ENCODE results near the gene DNM1. TPM values are rescaled to one million over a fixed set of nuclear protein-coding genes. Genes with fewer than 3 reads are reported as not detected.

DNM1 gene
- total and polyA plus RNA-seq, 4 donors = 0.29 to 5.9 (median 1.1) TPM

DNA sequence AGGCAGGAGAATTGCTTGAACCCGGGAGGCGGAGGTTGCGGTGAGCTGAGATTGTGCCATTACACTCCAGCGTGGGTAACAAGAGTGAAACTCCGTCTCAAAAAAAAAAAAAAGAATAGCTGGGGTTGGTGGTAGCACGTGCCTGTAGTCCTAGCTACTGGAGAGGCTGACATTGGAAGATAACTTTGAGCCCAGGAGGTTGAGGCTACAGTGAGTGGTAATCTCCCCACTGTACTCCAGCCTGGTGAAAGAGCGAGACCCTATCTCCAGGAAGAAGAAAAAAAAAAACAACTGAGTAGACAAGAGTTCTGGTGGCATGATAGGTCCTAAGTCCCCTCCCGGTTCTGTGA is 46.4 kb downstream of the DNM1 start (continued):
- TF ChIP-seq, protein P1, sequence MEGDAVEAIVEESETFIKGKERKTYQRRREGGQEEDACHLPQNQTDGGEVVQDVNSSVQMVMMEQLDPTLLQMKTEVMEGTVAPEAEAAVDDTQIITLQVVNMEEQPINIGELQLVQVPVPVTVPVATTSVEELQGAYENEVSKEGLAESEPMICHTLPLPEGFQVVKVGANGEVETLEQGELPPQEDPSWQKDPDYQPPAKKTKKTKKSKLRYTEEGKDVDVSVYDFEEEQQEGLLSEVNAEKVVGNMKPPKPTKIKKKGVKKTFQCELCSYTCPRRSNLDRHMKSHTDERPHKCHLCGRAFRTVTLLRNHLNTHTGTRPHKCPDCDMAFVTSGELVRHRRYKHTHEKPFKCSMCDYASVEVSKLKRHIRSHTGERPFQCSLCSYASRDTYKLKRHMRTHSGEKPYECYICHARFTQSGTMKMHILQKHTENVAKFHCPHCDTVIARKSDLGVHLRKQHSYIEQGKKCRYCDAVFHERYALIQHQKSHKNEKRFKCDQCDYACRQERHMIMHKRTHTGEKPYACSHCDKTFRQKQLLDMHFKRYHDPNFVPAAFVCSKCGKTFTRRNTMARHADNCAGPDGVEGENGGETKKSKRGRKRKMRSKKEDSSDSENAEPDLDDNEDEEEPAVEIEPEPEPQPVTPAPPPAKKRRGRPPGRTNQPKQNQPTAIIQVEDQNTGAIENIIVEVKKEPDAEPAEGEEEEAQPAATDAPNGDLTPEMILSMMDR (IDR thresholded peaks at IDR 0.05; ENCODE audit: low read depth, low read length, missing input control) = no peak
- TF ChIP-seq YY1 (IDR thresholded peaks at IDR 0.05) = no peak
- no peak for TF ChIP-seq MAX (IDR thresholded peaks at IDR 0.05)
- no peak for TF ChIP-seq RXRA (IDR thresholded peaks at IDR 0.05)
- no peak for TF ChIP-seq EGR1 (IDR thresholded peaks at IDR 0.05; ENCODE audit: low read depth in 2 of 2)
- TF ChIP-seq FOXA1 (IDR thresholded peaks at IDR 0.05) = no peak
- no peak for TF ChIP-seq SP1 (IDR thresholded peaks at IDR 0.05)
- TF ChIP-seq HNF4G (IDR thresholded peaks at IDR 0.05) = no peak

GRCh38 chr9:128249908-128250838 is 47.0 kb downstream of the DNM1 start:
- H3K9me3 ChIP-seq (ENCODE audit: control insufficient read depth in 4 of 4, low read length in 3 of 4) = no peaks in the 10 kb centered on the region
- DNase-seq (ENCODE audit: low spot score) = peak; percentile 99
- TF ChIP-seq TAF1 (conservative IDR thresholded peaks at IDR 0.05) (no peak), YY1 (IDR thresholded peaks at IDR 0.05) (no peak), MAX (IDR thresholded peaks at IDR 0.05) (no peak), RAD21 (IDR thresholded peaks at IDR 0.05) (no peak), JUND (IDR thresholded peaks at IDR 0.05) (no peak), FOXA2 (IDR thresholded peaks at IDR 0.05) (no peak), HNF4A (conservative IDR thresholded peaks at IDR 0.05) (no peak), RXRA (IDR thresholded peaks at IDR 0.05) (no peak), EGR1 (IDR thresholded peaks at IDR 0.05; ENCODE audit: low read depth in 2 of 2) (no peak), FOXA1 (IDR thresholded peaks at IDR 0.05) (no peak), REST (IDR thresholded peaks at IDR 0.05) (no peak)
- TF ChIP-seq, protein P1 (IDR thresholded peaks at IDR 0.05; ENCODE audit: low read depth, low read length, missing input control) = no peak
- 16% methylated on average over 81 of the region's 81 CpGs for WGBS
- H3K4me1 ChIP-seq (ENCODE audit: control insufficient read depth in 4 of 4, insufficient read depth in 4 of 4, low read length in 3 of 4) = peaks cover 0 to 7% (median 1%) of the 10 kb centered on the region in 4 donors
- peak overlapping the region in 1 of 3 donors; percentile 21 for H3K4me3 ChIP-seq (ENCODE audit: low read depth in 1 of 3, low read length in 3 of 3)
- H3K27ac ChIP-seq (ENCODE audit: low read depth in 1 of 2, low read length in 2 of 2) = no peak overlapping the region
- no peaks in the 10 kb centered on the region for H3K27me3 ChIP-seq (ENCODE audit: control insufficient read depth in 4 of 4, insufficient read depth in 4 of 4, low read length in 3 of 4)
- H3K36me3 ChIP-seq (ENCODE audit: control insufficient read depth in 4 of 4, insufficient read depth in 3 of 4, low read depth in 1 of 4, low read length in 3 of 4) = no peaks in the 10 kb centered on the region
- H3K9ac ChIP-seq (ENCODE audit: low read depth in 1 of 2, low read length in 2 of 2) = no peak overlapping the region

Measured in liver (tissue), 9 donors.